Nephron progenitor cell (in vitro differentiated cells): ENCODE measurements around the gene OTOGL.

Experiments used
- DNase-seq: peaks from one replicate; pipeline ENCODE4 v3.0.0; 2021
- H3K27ac Mint-ChIP-seq: 2 replicates; pipeline ENCODE4 v1.8.0; 2021; ENCODE audit warnings: mild to moderate bottlenecking, moderate library complexity, mixed read lengths
- H3K27me3 Mint-ChIP-seq: 2 replicates; pipeline ENCODE4 v1.8.0; 2021; ENCODE audit warnings: mild to moderate bottlenecking, low read depth, mixed read lengths; ENCODE audit not compliant: poor library complexity
- H3K36me3 Mint-ChIP-seq: 2 replicates; pipeline ENCODE4 v1.8.0; 2021; ENCODE audit warnings: low read depth, mixed read lengths
- H3K4me1 Mint-ChIP-seq: 2 replicates; pipeline ENCODE4 v1.8.0; 2021; ENCODE audit warnings: mixed read lengths
- H3K4me3 Mint-ChIP-seq: 2 replicates; pipeline ENCODE4 v1.8.0; 2021; ENCODE audit warnings: mild to moderate bottlenecking, moderate library complexity, mixed read lengths
- H3K9me3 Mint-ChIP-seq: 2 replicates; pipeline ENCODE4 v1.8.0; 2021; ENCODE audit warnings: mild to moderate bottlenecking, moderate library complexity, mixed read lengths
- TF ChIP-seq, protein P1 (sequence below): fragments of 200-600 bp; sonication (generic); IDR thresholded peaks from 2 replicates; pipeline ENCODE4 v1.5.0; 2021; ENCODE audit warnings: antibody characterized with exemption

OTOGL gene

DNA sequence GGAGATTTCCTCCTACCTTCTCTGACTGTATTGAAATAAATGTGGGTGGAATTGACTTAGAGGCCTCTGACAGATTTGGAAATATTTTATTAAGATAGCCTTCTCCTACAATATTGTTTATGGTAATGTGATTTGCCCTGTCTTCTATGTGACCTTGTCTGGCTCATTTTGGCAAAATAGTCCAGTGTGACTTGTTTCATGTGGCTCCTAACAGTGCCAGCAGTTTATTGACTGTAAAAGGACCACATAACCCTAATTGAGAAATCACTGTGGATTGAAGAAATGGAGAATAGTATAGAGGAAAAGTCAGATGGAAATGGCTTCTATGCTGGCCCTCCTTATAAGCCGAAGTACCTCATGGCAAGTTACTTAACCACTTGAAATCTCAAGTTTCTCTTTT lies 173.8 kb downstream of the OTOGL start:
- TF ChIP-seq, protein P1, sequence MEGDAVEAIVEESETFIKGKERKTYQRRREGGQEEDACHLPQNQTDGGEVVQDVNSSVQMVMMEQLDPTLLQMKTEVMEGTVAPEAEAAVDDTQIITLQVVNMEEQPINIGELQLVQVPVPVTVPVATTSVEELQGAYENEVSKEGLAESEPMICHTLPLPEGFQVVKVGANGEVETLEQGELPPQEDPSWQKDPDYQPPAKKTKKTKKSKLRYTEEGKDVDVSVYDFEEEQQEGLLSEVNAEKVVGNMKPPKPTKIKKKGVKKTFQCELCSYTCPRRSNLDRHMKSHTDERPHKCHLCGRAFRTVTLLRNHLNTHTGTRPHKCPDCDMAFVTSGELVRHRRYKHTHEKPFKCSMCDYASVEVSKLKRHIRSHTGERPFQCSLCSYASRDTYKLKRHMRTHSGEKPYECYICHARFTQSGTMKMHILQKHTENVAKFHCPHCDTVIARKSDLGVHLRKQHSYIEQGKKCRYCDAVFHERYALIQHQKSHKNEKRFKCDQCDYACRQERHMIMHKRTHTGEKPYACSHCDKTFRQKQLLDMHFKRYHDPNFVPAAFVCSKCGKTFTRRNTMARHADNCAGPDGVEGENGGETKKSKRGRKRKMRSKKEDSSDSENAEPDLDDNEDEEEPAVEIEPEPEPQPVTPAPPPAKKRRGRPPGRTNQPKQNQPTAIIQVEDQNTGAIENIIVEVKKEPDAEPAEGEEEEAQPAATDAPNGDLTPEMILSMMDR, result no peak
- Mint-ChIP-seq H3K4me1 (peaks cover 11% of the 10 kb centered on the region), H3K27ac (no peak overlapping the region), H3K4me3 (no peak overlapping the region), H3K27me3 (peaks cover 4% of the 10 kb centered on the region), H3K9me3 (no peaks in the 10 kb centered on the region), H3K36me3 (no peaks in the 10 kb centered on the region)
- no peak for DNase-seq

DNA sequence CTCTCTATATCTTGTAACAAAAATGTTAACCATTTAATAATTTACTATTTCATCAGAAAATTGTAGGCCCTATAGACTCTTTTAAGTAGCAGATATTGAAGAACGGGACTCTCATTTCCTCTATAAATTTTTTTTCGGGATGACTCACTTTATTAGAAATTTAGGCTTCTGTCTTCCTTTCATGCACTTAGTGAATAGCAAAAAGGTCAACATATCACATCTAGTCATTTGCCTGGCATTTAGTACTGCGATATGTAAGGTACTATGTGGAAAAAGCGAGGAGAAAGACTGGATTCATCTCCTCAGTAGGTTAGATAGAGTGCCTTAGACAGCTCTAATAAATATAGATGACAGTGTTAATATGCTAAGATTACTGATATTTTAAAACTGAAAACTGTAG lies 178.4 kb downstream of the OTOGL start:
- no peaks in the 10 kb centered on the region for H3K4me1 Mint-ChIP-seq
- H3K4me3 Mint-ChIP-seq, result no peak overlapping the region
- H3K36me3 Mint-ChIP-seq, result no peaks in the 10 kb centered on the region
- H3K27ac Mint-ChIP-seq, result no peak overlapping the region
- H3K27me3 Mint-ChIP-seq, result peaks cover 4% of the 10 kb centered on the region
- peaks cover 22% of the 10 kb centered on the region for H3K9me3 Mint-ChIP-seq
- TF ChIP-seq, protein P1, result no peak
- DNase-seq, result no peak

DNA sequence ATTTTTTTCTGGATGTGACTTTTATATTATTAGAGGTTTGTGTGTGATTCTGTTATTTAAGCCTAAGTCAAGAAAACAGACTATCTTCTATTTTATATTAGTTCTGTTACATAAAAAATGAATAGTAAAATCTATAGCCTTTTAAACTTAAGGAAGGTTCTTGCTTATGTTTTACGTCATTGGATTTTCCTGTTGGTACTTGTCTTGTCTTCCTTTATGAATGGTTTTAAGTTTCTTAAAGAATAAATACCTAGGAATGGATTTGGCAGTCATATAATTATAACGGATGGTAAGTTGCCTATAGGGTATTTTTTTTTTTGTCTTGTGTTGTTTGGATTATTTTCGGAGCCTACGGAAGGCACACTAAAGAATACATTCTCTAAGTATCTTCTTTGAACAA lies 182.9 kb downstream of the OTOGL start:
- Mint-ChIP-seq H3K27ac (no peak overlapping the region), H3K4me1 (no peaks in the 10 kb centered on the region)

DNA sequence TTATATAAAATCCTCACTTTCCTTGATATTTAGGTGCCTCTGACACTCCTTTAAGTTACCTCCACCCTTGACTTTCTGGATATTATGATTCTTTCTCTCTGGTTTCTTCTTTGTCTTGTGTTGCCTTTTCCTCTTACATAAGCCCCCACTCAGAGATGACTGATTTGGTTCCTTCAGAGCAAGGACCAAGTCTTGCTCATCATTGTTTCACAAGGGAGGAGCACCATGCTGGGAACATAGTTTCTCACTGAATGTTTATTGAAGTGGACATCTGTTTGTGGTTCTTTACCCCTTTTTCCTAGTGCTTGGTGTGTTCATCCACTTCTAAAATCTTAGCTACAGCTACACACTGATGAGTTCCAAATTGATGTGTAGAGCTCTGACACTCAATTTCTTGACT lies 183.4 kb downstream of the OTOGL start:
- no peak for DNase-seq
- Mint-ChIP-seq H3K9me3 (peaks cover 26% of the 10 kb centered on the region), H3K27me3 (no peaks in the 10 kb centered on the region), H3K4me3 (no peak overlapping the region), H3K27ac (no peak overlapping the region), H3K36me3 (no peaks in the 10 kb centered on the region), H3K4me1 (no peaks in the 10 kb centered on the region)
- TF ChIP-seq, protein P1, result no peak

More for the DNA sequence above, 182.9 kb downstream of the OTOGL start:
- DNase-seq, result no peak
- TF ChIP-seq, protein P1, result no peak
- Mint-ChIP-seq H3K27me3 (no peaks in the 10 kb centered on the region), H3K9me3 (peaks cover 22% of the 10 kb centered on the region), H3K4me3 (no peak overlapping the region), H3K36me3 (no peaks in the 10 kb centered on the region)

GRCh38 chr12:80291108-80291754 lies 191.9 kb downstream of the OTOGL start:
- Mint-ChIP-seq H3K27ac (no peak overlapping the region), H3K36me3 (no peaks in the 10 kb centered on the region), H3K4me3 (no peak overlapping the region), H3K27me3 (no peaks in the 10 kb centered on the region), H3K4me1 (no peaks in the 10 kb centered on the region), H3K9me3 (peaks cover 5% of the 10 kb centered on the region)
- TF ChIP-seq, protein P1, result no peak
- DNase-seq, result no peak

DNA sequence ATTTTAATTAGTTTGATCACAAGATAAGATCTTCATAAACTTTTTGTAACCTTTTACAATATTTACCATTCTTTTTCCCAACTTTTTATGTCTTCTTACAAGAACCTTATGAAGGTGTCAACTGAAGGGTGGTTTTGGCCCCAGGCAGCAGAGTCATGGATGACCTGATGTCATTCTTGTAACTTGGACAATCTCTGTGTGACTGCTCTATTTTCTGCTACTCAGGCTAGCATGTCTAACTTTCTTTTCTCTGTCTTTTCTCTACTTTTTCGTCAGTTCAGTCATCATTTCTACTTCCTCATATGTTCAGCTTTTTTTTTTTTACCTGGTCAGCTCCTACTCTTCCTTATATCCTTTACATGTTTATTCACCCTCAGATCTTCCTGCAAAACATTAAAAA lies 194.0 kb downstream of the OTOGL start:
- no peak for DNase-seq
- H3K27me3 Mint-ChIP-seq, result no peaks in the 10 kb centered on the region
- H3K4me3 Mint-ChIP-seq, result no peak overlapping the region
- H3K4me1 Mint-ChIP-seq, result no peaks in the 10 kb centered on the region
- no peaks in the 10 kb centered on the region for H3K36me3 Mint-ChIP-seq
- TF ChIP-seq, protein P1, result no peak
- no peak overlapping the region for H3K27ac Mint-ChIP-seq
- H3K9me3 Mint-ChIP-seq, result no peaks in the 10 kb centered on the region
